IPS-18c (cell line): ENCODE results near the gene CALN1.
"Not testable (repeated sequence)": the region's sequence is repeated elsewhere in the genome, so short reads cannot be mapped to it uniquely, and the experiment has no call there.

Source experiments
- H3K4me3 ChIP-seq: 2 replicates; pipeline ENCODE4 v1.7.0; 2013; ENCODE audit warnings: low read depth, mild to moderate bottlenecking, low read length, moderate library complexity; ENCODE audit not compliant: insufficient read depth
- H3K9me3 ChIP-seq: one replicate; pipeline ENCODE4 v1.6.1; 2013; ENCODE audit warnings: mild to moderate bottlenecking, low read length, moderate library complexity; ENCODE audit not compliant: control insufficient read depth, insufficient read depth

The CALN1 gene

DNA sequence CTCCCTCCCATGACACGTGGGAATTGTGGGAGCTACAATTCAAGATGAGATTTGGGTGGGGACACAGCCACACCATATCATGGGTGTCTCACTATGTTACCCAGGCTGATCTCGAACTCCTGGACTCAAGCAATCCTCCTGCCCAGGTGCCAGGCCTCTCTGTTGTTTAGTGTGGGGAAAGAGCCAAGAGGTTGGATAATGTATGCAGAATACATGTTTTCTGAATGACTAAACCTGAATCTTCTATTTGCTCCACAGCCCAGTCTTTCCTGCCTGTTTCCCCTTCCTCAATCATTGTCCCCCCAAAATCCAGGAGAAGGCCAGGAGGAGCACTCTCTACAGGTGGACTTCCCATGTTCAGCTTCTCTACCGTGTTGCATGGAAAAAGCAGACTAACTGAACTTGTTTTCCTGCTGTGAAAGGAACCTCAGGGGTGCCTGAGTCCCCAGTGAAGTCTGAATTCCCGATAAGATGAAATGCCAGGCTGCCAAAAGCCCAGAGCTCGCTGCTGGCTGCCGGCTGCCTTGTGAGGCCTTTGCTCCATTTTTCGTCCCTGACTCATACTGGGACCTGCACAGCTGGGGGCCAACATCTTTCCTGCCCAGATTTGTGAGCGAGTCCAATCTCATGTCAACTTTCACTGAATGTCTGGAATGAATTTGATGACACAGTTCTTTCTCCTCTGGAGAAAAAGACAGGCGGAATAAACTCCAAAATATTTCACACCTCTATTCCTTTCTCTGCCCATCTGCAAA is 588.0 kb downstream of the CALN1 start:
- peaks cover 2% of the 10 kb centered on the region for H3K9me3 ChIP-seq
- no peak overlapping the region for H3K4me3 ChIP-seq

DNA sequence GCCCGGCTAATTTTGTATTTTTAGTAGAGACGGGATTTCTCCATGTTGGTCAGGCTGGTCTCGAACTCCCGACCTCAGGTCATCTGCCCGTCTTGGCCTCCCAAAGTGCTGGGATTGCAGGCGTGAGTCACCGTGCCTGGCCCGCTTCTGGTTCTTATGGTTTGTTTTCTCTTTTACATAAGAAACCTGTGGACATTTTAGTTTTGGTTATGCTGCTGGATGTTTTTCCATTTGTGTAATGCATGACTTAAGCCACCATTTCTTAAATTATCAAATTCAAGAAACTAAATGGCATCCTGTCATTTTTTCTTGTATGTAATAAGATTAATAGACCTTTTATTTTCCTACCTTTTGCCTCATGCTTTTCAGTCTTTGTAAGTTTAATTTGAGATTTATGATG is 589.7 kb downstream of the CALN1 start:
- H3K4me3 ChIP-seq, H3K9me3 ChIP-seq: not testable (repeated sequence)

DNA sequence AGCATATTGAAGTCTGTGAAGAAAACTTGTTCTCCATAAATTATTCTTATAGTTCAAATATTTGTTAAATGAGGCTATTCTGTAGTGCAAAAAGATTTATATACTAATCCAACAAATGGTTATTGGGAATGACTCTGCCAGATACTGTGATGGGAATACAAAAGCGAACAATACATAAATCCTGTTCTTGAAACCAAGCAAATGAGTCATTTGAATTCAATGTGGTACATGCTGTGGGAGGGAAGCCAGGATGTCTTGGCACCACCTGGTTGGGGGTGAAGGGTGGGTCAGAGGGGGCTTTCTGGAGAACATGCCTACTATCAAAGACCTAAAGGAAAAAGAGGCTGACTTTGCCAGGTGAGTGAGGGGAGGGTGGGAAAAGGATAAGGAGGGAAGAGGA is 594.2 kb downstream of the CALN1 start:
- H3K9me3 ChIP-seq = peaks cover 2% of the 10 kb centered on the region
- H3K4me3 ChIP-seq = no peak overlapping the region

DNA sequence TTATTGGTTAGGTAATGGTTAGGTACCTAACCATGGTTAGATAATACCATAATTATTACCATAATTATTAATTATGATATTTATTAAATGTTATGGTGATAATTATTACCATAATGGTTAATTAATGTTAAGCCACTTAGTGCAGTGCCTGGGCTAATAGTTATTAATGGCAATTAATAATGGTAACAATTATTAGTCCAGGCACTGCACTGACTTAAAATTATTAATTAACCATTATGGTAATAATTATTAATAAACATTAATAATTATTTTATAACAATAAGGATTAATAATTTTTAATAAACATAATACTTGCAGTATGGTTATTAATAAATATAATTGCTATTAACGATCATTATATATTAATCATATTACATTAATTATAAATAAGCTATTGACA is 604.0 kb downstream of the CALN1 start:
- H3K4me3 ChIP-seq = no peak overlapping the region
- H3K9me3 ChIP-seq = no peaks in the 10 kb centered on the region

DNA sequence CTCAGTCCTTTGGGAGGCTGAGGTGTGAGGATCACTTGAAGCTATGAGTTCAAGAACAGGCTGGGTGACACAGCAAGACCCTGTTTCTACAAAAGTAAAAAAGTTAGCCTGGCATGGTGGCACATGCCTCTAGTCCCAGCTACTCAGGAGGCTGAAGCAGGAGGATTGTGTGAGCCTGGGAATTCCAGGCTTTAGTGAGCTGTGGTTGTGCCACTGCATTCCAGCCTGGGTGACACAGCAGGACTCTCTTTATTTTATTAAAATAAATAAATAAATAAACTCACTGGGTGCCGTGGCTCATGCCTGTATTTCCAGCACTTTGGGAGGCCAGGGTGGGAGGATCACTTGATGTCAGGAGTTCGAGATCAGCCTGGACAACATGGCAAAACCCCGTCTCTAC is 607.9 kb downstream of the CALN1 start:
- Histone ChIP-seq H3K4me3 (no peak overlapping the region), H3K9me3 (no peaks in the 10 kb centered on the region)

DNA sequence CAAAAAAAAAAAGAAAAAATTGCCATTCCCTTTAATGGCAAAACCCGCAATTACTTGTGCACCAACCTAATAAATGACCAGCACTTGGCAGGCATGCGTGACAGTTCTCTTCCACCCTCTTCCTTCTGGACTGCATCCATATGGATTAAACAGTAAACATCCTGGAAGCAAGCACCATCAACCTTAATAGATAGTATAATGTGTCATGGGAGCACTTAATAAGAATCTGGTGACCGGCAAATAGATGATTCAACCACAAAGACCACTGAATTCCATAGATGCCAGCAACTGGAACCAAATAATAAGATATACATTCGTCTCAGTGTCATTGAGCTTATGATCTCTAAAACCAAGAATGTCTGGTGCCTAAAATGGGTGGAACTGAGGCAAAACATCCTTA is 610.2 kb downstream of the CALN1 start:
- no peak overlapping the region for H3K4me3 ChIP-seq
- no peaks in the 10 kb centered on the region for H3K9me3 ChIP-seq

DNA sequence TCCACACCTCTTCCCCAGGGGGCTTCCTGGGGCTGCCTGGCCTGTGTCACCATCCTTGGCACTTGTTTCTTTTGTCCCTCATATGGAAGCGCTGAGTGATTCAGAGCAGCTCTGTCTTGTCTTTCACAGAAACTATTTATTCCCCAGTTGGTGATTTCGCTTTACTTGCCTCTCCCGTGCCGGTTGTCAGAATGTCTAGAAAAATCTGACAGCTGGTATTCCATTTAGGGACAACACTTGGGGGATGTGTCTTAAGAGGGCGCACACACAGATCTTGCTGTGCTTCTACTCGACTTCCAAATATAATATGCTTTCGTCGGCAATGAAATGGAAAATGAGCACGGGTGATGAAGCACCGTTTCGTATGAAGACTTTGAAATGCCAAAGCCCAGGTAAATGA is 611.8 kb downstream of the CALN1 start:
- no peaks in the 10 kb centered on the region for H3K9me3 ChIP-seq
- H3K4me3 ChIP-seq = no peak overlapping the region

DNA sequence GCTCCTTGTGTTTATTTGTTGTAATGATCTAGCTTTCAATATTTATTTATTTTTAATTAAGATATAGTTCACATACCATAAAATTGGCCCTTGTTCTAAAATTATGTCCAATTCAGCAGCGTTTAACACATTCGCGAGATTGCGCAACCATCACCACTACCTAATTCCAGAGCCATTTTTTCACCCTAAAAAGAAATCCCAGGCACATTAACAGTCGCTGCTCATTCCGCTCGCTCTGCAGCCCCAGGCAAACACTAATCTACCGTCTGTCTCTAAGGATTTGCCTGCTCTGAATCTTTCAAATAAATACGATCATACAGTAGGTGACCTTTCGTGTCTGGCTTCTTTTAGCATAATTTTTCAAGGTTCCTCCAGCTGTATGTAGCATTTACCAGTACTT is 616.7 kb downstream of the CALN1 start:
- no peaks in the 10 kb centered on the region for H3K9me3 ChIP-seq
- no peak overlapping the region for H3K4me3 ChIP-seq

DNA sequence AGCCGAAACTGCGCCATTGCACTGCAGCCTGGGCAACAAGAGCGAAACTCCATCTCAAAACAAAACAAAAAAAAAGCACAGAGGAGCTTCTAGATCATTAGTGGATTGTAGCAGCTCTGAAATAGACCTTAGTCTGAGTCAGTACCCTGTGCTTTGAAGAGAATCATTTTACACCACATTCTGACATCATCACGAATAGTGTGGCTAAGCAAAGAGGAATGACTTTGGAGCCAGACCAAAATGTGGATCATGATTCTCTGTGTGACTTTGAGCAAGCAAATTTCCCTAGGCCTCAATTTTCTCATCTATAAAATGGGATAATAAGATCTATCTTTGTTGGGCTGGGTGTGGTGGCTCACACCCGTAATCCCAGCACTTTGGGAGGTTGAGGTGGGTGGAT is 618.9 kb downstream of the CALN1 start:
- peaks cover 1% of the 10 kb centered on the region for H3K9me3 ChIP-seq
- no peak overlapping the region for H3K4me3 ChIP-seq

DNA sequence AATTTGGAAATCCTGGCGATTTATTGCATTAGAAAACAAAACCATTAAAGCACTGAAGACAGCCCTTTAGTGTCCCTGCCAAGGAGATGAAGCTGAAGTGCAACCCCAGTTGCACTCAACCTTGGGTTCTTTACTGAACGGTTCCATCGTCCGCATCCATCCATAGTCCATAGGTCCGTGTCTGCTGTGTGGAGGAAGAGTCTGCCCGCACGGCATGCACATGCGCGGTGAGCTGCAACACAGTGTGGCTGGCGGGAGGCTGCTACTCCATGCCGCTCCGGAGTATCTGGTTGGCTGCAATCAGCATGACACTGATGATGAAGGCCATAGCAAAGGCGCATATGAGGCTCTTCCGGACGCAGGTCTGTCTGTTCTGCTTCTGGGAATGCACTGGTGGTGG is 624.6 kb downstream of the CALN1 start:
- Histone ChIP-seq H3K4me3 (no peak overlapping the region; the same call in 1 of the 2 replicates), H3K9me3 (peaks cover 9% of the 10 kb centered on the region)

DNA sequence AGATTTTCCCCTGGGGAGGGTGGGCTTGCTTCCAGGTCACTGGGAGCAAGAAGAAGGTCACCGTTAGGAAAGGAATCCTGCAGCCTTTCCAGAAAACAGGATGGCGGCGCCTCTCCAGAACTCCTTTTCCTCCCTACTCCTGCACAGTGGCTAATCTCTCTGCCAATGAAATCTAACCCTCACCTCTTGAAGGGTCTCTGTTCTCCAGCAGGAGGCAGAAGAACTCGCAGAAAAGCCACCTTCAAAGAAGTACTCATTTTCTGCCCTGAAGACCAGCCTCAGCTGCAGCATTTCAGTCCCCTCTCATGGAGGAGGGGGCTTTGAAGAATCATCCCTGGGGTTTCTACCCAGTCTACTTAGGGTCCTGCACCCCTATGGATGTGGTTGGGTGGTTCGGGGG is 626.9 kb downstream of the CALN1 start:
- Histone ChIP-seq H3K9me3 (peaks cover 13% of the 10 kb centered on the region), H3K4me3 (no peak overlapping the region)

DNA sequence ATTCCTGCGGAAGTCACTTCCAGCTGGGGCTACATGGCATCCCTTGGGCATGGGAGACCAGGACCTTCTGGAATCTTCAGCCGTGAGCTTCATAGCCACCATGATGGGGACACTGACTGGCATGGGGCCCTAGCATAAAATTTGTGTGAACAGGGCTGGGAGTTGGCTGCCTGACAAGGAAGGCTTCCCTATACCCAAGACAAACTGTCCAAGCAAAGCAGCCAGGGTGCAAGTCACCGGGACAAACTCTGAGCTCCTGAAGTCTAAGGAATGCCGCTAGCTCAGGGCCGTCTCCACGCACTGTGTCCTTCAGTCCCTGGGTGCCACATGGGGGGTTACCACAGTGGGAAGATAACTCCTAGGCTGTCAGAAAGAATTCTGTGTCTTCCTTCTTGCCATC is 627.4 kb downstream of the CALN1 start:
- peaks cover 13% of the 10 kb centered on the region for H3K9me3 ChIP-seq

DNA sequence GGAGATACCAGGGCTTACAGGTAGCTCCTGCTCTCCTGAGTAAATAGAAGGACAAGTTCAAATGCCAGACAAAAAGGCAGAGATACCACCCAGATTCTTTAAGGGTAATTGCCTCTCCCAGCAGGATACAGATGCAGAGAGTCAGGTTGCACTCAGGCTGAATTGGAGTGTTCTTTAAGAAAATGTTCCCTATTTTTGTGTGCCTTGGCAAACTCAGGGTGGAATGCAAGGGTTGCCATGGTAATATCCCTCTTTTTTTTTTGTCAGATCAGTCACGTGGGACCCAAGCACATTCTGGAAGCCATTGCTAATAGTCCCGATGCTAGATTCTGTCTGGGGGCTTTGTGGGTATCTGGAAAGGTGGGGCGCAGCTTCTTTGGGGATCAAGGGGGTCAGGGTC is 628.0 kb downstream of the CALN1 start:
- H3K4me3 ChIP-seq = no peak overlapping the region
- H3K9me3 ChIP-seq = peaks cover 13% of the 10 kb centered on the region

More for the DNA sequence above, 627.4 kb downstream of the CALN1 start:
- H3K4me3 ChIP-seq = no peak overlapping the region

DNA sequence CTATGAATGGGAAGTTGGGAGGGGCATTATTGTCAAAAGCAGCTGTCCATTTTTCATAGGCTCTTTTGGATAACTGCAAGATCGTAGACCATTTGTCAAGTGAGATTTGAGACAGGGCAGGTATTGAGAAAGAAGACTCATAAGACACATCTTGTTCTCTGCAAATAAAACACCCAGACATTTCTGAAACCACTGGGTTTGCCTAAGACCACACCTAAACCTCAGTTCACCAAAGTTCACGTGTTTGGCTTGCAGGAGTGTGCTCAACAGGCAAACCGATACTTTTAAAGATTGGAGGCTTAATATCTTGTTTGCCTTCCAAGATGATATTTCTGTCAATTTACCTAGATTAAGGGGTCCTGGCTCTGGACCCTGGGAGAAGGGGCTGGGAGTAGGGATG is 628.4 kb downstream of the CALN1 start:
- Histone ChIP-seq H3K4me3 (no peak overlapping the region), H3K9me3 (peaks cover 13% of the 10 kb centered on the region)

DNA sequence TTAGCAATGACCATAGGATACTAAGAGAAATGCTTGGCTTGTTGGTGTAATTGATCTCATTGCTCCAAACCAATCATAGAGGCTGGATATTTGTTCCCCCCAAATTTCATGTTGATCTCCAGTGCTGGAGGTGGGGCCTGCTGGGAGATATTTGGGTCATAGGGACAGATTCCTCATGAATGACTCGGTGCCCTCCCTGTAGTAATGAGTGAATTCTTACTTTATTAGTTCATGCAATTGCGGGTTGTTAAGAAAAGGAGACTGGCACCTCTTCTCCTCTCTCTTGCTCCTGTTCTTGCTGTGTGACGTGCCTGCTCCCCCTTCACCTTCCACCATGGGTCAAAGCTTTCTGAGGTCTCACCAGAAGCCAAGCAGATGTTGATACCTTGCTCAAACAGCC is 630.1 kb downstream of the CALN1 start:
- H3K9me3 ChIP-seq = peaks cover 4% of the 10 kb centered on the region
- H3K4me3 ChIP-seq = no peak overlapping the region

DNA sequence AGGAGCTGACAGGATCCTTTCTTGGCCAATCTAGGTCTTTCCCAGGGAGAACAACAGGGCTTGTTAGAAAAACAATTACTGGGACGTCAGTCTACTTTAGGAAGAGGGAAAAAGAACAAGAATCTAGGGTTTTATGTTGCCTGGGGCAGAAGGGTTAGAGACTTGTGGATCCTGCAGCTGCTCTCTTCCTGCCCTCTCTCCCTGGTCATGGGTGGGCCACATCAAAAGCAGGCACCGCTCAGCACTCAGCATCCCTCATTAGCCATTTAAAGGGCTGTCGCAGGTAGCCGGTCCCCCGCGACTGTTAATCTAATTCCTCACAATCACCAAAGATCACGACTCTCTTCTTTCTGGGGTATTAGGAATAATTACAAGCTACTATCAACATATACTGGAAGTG is 631.9 kb downstream of the CALN1 start:
- H3K4me3 ChIP-seq = no peak overlapping the region
- peaks cover 4% of the 10 kb centered on the region for H3K9me3 ChIP-seq

DNA sequence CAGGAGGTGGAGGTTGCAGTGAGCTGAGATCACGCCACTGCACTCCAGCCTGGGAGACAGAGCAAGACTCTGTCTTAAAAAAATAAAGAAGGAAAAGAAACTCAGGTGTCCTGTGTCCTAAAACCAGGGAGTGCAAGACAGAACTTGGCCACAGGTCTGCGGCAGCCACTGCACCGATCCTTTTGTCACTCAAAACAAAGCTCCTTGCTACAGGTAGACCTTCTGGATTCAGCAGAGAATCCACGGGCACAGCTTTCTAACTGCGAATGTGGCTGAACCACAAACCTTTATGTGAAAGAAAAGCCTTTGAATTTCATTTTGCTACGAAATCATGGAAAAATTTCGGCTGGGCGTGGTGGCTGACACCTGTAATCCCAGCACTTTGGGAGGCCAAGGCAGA is 634.9 kb downstream of the CALN1 start:
- H3K9me3 ChIP-seq = peaks cover 3% of the 10 kb centered on the region
- H3K4me3 ChIP-seq = no peak overlapping the region

DNA sequence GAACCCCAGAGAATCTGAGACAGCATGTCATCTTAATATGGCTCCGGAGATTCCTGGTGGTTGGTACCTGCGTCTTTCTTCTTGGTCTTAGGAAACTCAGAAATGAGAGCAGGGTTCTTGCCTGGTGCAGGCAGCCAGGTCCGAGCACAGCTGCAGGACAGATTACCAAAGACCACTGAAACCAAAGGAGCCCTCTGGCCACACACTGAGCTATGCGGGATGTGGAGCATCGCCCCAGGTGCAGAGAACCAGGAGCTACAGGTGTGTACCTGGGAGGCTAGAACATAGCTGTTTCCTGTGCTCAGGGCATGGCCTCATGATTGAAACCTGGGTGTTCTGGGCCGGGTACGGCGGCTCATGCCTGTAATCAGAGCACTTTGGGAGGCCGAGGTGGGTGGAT is 635.4 kb downstream of the CALN1 start:
- Histone ChIP-seq H3K4me3 (no peak overlapping the region), H3K9me3 (no peaks in the 10 kb centered on the region)

DNA sequence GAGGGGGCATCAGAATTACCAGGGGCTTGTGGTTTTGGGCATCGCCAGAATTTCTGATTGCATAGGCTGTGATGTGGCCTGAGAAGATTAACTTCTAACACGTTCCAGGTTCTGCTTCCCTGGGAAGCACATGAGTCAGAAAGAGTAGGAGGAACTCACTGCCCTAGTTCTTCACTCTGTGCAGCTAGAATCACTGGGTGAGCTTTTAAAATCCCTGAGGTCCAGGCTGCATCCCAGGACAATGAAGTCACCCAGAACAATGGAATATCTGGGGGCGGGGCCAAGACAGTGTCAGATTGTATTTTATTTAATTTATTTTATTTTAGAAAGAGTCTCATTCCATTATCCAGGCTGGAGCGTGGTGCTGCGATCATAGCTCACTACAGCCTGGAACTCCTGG is 636.5 kb downstream of the CALN1 start:
- H3K9me3 ChIP-seq = no peaks in the 10 kb centered on the region

More for the DNA sequence above, 636.5 kb downstream of the CALN1 start:
- no peak overlapping the region for H3K4me3 ChIP-seq
